Fibroblast of the aortic adventitia (primary cell): ENCODE measurements around the gene DGKG. TPM values are rescaled to one million over a fixed set of nuclear protein-coding genes. Genes with fewer than 3 reads are reported as not detected.
A peak's percentile ranks its signal among the peaks of the same experiment; 100 is the strongest.

Source experiments
- DNase-seq: peaks from one replicate; pipeline ENCODE4 v3.0.0-alpha.2; 2010; ENCODE audit warnings: low read depth
- H3K4me3 ChIP-seq: 2 replicates; pipeline ENCODE4 v1.5.1; 2011; ENCODE audit warnings: low read depth, mild to moderate bottlenecking, control low read depth, low read length, moderate library complexity
- total RNA-seq: library from RNA; depleted of rRNA; stranded (reverse); fragments of >200 nt; gene quantifications from 2 replicates; pipeline ENCODE4 v1.2.3, GENCODE V29; 2012; ENCODE audit warnings: low replicate concordance
- TF ChIP-seq, protein P1 (sequence below): IDR thresholded peaks from 2 replicates; pipeline ENCODE4 v1.5.1; 2011; ENCODE audit warnings: mild to moderate bottlenecking, low read length, control low read depth, inconsistent platforms; ENCODE audit not compliant: insufficient read depth

The DGKG gene
- total RNA-seq, 1 donor = 0.27 TPM

DNA sequence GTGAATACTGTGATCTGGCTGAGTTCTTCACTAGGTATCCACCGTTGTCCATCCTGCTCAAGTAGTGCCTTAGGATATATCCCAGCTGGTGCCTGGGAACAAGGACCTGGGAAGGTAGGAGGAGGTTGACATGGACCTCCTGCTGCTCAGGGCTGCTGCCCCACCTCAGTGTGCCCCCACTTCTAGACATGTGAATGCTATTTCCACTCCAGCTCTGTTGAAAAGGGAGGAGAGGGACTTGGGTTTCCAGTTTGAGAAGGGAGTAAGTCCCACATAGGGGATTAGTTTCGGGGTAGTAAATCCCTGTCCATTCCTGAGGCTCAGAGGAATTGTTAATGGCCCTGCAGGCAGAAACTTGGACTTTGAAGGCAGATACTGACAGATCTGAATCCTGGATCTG is 220.2 kb downstream of the DGKG start:
- TF ChIP-seq, protein P1, sequence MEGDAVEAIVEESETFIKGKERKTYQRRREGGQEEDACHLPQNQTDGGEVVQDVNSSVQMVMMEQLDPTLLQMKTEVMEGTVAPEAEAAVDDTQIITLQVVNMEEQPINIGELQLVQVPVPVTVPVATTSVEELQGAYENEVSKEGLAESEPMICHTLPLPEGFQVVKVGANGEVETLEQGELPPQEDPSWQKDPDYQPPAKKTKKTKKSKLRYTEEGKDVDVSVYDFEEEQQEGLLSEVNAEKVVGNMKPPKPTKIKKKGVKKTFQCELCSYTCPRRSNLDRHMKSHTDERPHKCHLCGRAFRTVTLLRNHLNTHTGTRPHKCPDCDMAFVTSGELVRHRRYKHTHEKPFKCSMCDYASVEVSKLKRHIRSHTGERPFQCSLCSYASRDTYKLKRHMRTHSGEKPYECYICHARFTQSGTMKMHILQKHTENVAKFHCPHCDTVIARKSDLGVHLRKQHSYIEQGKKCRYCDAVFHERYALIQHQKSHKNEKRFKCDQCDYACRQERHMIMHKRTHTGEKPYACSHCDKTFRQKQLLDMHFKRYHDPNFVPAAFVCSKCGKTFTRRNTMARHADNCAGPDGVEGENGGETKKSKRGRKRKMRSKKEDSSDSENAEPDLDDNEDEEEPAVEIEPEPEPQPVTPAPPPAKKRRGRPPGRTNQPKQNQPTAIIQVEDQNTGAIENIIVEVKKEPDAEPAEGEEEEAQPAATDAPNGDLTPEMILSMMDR = no peak
- DNase-seq = no peak
- no peak overlapping the region for H3K4me3 ChIP-seq

DNA sequence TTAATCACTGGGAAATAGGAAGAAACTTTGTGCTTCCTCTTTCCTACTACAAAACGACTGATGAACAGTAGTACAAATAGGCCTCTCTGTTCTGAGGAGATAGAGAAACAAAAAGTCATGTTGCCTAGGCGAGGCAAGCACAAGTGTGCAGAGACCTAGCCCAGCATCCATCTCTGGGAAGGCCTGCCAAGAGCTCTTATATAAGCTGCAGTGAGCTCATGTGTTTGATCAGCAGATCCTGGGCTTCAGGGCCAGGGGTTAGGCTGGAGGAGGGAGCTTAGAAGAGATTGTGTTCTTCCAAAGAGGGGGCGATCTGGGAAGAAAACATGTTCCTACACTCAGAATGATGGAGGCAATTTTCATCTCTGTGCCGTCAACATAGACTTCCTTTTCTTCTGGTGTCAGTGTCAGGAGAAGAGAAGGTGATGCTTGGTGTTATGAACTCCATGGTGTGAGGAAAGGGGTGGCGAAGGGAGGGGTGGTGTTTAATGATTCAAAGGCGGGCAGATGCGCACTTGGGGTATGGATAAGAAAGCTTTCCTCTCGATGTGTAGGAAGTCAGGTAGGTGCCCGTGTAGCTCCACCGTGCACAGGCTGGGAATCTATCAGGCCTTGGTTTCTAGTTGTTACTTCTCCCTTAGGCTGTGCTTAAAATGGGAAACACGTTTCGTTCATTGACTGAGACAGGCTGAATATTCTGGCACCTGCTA is 223.6 kb downstream of the DGKG start:
- no peak overlapping the region for H3K4me3 ChIP-seq
- TF ChIP-seq, protein P1 = no peak
- DNase-seq = peak; percentile 16

DNA sequence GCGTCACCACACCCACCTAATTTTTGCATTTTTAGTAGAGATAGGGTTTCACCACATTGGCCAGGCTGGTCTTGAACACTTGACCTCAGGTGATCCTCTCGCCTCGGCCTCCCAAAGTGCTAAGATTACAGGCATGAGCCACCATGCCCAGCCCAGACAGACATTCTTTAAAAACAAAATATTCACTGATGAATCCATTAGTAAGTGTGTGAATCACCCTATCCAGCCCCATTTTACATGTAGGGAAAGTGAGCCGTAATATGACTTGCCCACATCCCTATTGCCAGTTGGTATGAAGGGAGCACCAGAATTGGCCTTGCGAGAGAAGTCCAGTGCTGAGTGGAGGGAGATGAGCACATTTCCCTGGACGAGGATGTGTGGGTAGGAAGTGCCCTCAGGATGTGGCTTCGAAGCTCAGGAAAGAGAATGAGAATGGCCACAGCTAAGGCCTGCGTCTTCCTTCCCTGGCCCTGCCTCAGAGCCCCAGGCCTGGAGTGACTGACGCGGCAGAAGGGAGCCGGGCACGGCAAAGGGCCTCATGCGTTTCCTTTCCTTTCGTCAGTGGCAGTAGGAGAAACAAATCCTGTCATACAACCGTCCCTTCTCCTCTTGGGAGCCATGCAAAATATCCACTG is 224.9 kb downstream of the DGKG start:
- no peak overlapping the region for H3K4me3 ChIP-seq
- TF ChIP-seq, protein P1 = no peak
- DNase-seq = no peak

DNA sequence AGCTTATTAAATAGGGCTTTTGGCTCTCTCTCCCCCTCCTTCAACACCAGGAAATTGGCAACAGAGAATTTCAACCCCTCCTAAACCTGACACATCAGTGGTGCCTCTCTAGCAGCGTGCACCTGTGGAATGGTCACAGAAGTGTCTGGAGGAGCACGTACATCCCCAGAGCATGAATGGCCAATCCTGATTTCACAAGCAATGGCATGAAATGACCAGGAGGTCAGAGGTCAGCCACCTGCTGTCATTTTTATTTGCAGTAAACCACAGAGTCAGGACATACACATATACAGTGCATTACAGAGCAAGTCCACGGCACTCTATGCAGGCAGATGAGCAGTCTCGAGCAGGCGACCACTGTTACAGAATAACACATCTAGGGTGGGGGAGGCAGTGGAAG is 228.1 kb downstream of the DGKG start:
- TF ChIP-seq, protein P1 = no peak
- H3K4me3 ChIP-seq = no peak overlapping the region
- no peak for DNase-seq

DNA sequence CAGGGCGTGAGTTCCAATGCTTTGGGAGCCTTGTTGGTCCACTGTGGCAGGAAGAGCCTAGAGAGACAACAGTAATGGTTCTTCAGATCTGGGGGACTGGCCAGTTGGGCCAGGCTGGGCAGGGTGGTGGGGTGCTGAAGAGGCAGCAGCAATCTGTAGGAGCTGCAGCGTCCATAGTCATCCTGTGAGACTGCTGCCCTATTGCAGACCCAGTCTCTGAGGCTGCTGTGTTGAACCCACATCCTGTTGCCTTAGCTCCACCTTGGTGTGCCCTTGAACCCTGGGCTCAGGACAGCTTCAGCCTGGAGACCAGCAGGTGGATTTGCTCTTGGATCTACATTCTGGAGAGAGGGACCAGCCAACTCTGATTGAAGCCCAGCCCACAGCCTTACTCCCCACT is 229.5 kb downstream of the DGKG start:
- H3K4me3 ChIP-seq = no peak overlapping the region
- TF ChIP-seq, protein P1 = no peak
- DNase-seq = no peak

DNA sequence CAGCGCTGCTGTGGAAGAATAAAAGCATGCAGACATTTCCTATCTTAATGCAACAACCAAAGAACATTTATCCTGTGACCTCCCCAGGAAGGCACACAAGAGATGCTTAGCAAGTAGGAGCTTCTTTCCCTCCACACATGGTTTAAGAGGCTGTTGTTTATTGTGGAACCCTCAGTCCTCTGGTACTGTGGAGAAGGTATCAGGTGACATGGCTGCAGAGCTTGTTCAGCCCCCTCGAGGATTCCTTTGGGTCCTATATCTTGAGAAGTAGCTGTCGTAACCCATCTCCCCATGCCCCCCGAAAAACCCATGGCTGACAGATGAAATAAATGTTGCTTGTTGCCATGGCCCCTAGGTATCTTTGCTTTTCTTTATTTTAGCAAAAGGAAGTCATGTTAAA is 232.8 kb downstream of the DGKG start:
- H3K4me3 ChIP-seq = no peak overlapping the region
- TF ChIP-seq, protein P1 = no peak
- DNase-seq = no peak
